GM18519 (cell line): ENCODE results near the gene IRGQ.
"Not testable (repeated sequence)": the region's sequence is repeated elsewhere in the genome, so short reads cannot be mapped to it uniquely, and the experiment has no call there.

Experiments
- ATAC-seq: cut with Tn5 transposase; IDR thresholded peaks from one replicate; pipeline ENCODE4 v1.9.1; 2021; ENCODE audit warnings: mild to moderate bottlenecking, moderate library complexity; ENCODE audit not compliant: unreplicated experiment, low FRiP score

Gene IRGQ

GRCh38 chr19:43599635-43600295 lies 3.8 kb upstream of the IRGQ start:
- ATAC-seq = no peak

- ATAC-seq = no peak
Observed at GRCh38 chr19:43598445-43599240, 2.7 kb upstream of the IRGQ start.

- ATAC-seq = no peak
Observed at GRCh38 chr19:43597876-43598275, 1.9 kb upstream of the IRGQ start.

GRCh38 chr19:43596842-43597461 lies 1.0 kb upstream of the IRGQ start:
- no peak for ATAC-seq

GRCh38 chr19:43595605-43595998 lies 332 bp downstream of the IRGQ start:
- no peak for ATAC-seq

GRCh38 chr19:43594710-43595604 lies 977 bp downstream of the IRGQ start:
- no peak for ATAC-seq

- no peak for ATAC-seq
Observed at GRCh38 chr19:43594081-43594697, 1.7 kb downstream of the IRGQ start.

- ATAC-seq = no peak
Observed at GRCh38 chr19:43592800-43593350, 3.1 kb downstream of the IRGQ start.

- ATAC-seq = no peak
Observed at GRCh38 chr19:43591904-43592772, 3.8 kb downstream of the IRGQ start.

- ATAC-seq = no peak
Observed at GRCh38 chr19:43589678-43590077, 6.3 kb downstream of the IRGQ start.

GRCh38 chr19:43589277-43589676 lies 6.7 kb downstream of the IRGQ start:
- no peak for ATAC-seq

- not testable (repeated sequence) for ATAC-seq
Observed at GRCh38 chr19:43587029-43587428, 8.9 kb downstream of the IRGQ start.

- ATAC-seq = no peak
Observed at GRCh38 chr19:43586346-43586745, 9.6 kb downstream of the IRGQ start.

- no peak for ATAC-seq
Observed at GRCh38 chr19:43584484-43584883, 11.4 kb downstream of the IRGQ start.

GRCh38 chr19:43582495-43582894 lies 13.4 kb downstream of the IRGQ start:
- ATAC-seq = no peak

GRCh38 chr19:43581467-43581866 lies 14.5 kb downstream of the IRGQ start:
- no peak for ATAC-seq

GRCh38 chr19:43578787-43579186 lies 17.1 kb downstream of the IRGQ start:
- ATAC-seq = no peak

GRCh38 chr19:43575955-43576878 lies 19.7 kb downstream of the IRGQ start:
- no peak for ATAC-seq
